Medulla oblongata (tissue), 1 donor: ENCODE measurements around the gene TFF1.

ENCODE experiments used
- DNase-seq: peaks from one replicate; pipeline ENCODE4 v3.0.0-alpha.2; 2015; ENCODE audit errors: extremely low spot score

TFF1 gene

DNA sequence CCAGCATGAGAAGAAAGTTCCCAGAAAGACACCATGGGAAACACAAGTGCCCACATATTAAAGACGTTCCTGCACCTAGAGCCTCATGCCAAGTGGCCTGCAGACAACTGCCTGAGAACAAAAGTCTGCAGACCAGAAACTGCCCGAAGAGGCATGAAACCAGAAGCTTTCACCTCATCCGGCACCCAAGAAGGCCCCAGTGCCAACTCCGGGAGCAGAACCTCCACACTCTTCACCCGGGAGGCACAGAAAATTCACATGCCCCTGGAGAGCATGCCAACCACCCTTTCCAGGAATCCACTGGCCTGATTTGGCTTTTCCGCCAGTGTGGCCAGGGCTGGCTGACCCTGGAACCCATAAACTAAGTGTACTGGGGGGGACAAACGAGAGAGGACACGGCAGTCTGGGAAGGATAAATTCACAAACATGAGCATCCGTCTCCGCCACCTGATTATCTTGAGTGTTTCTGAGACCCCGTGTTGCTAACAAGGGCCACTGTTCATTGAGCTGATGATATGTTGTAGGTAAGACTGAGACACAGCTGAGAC, 22.3 kb downstream of the TFF1 start:
- no peak for DNase-seq

DNA sequence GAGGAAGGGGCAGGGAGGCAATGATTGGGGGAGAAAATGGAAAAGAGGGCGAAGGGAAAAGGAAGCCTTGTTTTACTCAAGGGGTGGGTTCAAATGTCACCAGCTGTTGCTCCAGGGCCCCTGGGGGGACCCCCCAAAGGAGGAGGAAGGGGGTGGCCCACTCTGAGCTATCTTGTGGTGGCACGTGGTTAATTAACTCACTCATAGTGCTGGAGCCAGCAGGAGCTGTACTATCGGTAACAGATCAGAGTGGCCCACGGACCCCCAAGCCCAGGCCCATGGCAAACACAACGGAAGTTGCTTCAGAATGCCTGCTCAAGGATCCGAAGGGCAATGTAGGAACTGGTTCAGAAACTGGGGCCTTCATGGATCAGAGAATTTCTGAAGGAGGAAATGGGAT, 22.8 kb downstream of the TFF1 start:
- DNase-seq = no peak

DNA sequence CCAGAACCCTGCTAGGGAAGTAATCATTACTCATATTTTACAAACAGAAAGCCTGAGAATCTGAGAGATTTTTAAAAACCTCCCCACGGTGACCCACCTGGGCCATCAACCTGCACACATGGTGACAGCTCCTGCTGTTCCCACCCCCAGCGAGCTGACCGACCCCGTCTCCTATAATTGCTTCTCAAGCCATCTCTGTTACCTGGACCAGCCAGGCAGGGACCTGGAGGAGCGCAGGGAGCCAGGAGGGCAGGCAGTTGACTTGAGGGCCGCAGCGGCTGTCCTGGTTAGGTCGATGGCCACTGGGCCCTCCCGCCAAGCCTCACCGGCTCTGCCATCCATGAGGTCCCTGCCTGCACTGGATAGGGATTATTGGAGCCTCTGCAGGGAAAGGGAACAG, 23.2 kb downstream of the TFF1 start:
- DNase-seq = no peak

DNA sequence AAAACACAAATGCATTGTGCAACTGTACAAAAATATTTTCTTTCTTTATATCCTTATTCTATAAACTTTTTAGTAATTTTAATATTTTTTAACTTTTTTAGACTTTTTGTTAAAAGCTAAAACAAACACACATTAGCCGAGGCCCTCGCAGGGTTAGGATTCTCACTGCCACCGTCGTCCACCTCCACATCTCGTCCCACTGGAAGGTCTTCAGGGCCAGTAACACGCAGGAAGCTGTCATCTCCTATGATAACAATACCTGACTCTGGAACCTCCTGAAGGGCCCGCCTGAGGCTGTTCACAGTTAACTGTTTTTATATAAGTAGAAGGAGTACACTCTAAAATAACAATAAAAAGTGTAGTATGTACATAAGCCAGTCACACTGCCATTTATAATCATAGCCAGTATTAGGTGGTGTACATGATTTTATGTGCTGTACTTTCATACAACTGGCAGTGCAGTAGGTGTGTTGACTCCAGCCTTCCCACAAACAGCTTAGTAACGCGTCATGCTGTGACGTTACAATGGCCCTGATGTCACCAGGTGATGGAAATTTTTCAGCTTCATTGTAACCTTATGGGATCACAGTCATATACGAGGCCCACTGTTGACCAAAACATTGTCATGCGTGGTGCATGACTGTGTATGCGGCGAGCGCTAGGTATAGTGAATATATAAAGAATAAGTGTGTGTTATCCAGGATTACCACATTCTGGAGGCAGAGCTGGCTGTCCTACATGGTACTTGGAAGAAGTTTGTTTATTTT, 24.4 kb downstream of the TFF1 start:
- no peak for DNase-seq

DNA sequence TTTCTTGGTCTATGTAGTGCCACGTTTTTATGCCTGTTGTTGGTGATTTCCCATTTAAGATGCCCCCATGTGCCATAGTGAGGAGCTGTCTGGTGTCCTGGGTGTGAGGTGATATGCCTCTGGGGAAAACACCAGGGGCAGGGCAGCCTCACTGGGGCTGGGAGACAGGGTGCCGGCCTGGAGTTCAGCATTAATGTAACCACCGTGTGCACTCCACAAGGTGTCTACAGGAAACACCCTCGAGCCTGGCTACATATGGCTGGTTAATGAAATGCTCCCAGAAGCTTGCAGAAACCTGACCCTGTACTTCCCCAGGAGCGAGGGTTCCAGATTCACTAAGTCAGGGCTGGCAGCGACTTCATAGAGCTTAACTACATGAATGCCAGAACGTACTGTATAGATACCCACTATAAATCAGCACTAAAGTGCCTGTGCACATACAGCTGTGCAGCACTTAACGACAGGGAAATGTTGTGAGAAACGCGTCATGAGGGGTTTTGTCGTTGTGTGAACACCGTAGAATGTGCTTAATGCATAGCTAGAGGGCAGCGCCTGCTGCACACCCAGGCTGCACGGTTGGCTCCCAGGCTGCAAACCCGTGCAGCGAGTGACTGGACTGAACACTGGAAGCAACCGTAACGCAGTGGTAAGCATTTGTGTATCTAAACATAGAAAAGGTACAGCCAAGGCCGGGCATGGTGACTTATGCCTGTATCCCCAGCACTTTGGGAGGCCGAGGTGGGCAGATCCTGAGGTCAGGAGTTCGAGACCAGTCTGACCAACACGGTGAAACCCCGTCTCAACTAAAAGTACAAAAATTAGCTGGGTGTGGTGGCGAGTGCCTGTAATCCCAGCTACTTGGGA, 25.9 kb downstream of the TFF1 start:
- DNase-seq = no peak

DNA sequence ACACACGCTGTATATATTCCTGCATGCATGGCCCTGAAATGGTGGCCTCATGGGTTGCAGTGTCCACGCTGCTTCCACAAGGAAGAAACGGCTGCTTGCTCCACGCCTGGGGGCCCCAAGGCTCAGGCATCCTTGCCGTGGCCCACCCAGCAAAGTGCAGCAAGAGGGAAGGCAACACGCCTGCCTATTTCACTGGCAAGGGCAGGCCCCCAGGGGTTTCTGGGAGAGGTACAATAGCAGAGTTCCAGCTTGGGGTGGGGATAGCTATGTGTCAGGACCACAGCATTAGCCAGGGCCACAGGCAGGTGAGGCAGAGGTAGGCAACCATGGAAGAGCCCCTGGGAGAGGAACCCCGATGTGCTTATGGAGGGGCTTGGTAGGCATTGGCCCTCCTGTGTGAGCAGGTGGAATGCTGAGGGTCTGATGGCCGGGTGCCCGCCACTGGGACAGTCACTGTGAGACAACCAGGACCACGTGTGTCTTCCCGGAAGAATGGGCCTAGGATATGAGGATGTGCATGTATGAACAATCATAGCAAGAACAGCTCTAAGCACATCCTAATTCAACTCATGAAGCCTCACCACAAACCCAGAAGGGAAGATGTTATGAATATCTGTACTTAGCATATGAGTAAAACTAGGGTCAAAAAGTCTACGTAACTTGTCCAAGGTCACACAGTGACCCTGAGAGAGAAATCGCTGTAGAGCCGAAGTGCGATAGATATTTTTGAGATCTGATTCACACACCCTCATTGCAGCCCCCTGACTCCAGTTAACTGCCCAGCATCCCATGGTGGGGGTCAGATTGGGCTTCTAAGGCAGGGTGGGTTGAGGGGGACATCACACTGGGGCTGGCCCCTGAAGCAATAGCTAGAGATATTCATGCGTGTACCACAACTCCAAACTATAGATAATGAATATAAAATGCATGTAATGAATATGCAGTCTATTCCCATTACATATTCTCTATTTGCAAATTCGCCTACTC, 27.3 kb downstream of the TFF1 start:
- no peak for DNase-seq

DNA sequence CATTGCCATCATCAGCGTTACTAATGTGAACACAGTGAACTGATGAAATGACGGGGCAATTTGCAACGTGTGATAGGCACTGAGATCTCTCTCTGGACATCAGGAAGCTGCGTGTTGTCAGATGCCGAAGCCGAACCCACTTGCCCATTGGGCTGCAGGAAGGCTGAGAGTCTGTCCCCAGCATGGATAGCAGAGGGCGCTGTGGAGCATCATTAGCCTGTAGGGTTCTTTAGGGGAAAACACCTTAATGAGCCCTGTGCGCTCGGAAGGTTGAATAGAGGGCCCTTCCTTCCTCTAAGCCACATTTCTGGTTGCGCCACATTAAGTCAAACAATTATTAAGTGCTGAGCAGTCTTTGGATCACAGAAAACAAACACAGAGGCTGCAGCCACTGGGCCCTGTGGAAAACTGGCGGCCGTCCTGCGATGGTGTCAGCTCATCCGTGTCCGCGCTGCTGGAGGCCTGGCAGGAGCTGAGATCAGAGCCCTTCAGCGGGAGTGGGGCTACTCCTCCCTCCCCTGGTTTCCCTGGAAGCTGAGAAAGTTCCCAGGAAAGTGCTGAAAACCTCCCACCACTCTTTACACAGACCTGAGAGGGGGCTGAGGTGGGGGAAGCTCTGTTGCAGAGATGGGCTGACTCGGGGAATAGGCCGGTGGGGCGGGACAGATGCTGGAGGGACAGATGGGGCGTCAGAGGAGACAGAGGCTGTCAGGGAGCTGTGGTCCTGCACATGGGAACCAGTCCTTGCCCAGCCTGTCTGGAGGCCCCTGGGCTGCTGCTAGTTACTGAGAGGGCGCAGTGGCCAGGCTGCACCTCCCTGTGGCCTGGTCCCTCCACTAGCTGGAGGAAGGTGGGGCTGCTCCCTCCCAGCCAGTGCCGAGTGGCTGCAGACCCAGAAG, 28.3 kb downstream of the TFF1 start:
- peak; percentile 88 for DNase-seq

DNA sequence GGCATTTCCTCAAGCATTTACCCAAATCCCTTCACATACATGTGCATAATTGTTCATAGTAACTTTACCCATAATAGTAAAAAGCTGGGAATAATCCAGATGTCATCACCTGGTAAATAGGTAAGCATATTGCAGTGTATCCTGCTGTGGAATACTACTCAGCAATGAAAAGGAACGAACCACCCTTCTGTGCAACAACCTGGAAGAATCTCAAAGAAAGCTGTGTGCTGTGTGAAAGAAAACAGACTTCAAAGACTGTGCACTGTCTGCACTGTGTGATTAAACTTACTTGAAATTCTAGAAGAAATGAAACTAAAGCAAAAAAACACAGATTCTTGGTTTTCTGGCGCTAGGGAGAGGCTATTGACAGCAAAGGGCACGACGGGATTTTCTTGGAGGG, 29.1 kb downstream of the TFF1 start:
- no peak for DNase-seq

DNA sequence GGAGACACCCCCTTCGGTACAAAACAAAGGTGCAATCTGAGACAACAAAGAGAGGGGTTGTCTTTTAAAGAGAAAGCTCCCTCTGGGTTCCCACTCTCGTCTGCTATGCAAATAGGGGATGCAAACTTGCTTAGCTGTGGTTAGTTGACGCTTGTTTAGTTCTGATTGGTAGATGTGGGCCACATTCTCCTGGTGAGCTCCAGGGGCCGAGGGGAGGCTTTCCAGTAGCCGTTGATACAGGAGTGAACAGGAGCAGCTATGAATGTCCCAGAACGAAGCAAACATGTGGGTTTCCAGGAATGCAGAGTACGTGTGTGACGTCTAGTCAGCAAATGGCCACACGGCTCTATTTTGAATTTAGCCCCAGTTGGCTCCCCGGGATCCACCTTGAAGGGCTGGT, 30.3 kb downstream of the TFF1 start:
- DNase-seq = no peak

DNA sequence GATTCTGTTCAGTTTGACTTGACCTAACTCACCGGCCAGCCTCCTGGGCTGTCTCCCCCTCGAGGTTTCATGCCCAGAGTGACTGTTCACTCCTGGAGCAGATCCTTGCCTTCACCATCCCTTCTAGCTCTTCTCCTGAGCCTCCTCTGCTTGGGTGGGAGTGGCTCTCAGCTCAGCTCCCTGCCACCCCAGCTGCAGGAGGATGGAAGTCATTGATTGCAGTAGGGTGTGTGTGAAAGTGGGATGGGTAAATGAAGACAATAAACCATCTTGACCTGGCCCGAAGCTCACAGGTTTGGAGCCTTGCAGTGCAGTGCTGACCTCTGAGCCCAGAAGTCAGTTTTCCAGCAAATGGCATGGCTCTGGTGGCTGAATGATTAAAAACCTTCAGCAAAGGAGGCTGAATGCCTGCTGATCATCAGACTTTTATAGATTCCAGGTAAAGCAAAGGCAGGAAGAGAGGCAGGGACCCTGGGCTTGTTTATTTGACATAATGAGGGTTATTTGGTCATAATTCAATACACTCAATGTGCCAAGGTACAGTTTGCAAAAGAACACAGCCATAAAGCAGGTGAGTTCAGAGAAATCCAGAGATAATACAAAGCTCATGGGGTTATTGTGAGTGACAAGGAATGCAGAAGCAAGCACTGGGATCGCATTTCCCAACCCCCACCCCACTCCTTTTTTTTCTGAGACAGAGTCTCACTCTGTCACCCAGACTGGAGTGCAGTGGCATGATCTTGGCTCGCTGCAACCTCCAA, 33.6 kb downstream of the TFF1 start:
- DNase-seq = no peak

DNA sequence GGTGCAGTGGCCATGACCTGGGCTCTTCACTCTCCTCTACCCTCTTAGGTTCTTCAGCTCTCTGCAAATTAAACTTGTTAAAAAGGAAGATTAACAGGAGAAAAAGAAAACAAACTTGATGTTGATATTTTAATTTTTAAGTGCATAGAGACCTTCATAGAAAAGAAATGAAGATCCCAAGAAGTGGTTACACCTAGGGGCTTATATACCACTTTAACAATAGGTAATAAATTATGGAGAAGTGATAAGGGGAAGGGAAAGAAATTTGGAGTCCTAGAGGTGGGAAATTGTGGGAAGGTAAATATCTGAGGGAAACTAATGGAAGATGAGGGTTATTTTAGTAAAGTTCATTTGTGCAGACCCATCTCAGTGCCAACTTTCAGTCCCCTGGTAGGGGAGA, 34.7 kb downstream of the TFF1 start:
- DNase-seq = no peak

DNA sequence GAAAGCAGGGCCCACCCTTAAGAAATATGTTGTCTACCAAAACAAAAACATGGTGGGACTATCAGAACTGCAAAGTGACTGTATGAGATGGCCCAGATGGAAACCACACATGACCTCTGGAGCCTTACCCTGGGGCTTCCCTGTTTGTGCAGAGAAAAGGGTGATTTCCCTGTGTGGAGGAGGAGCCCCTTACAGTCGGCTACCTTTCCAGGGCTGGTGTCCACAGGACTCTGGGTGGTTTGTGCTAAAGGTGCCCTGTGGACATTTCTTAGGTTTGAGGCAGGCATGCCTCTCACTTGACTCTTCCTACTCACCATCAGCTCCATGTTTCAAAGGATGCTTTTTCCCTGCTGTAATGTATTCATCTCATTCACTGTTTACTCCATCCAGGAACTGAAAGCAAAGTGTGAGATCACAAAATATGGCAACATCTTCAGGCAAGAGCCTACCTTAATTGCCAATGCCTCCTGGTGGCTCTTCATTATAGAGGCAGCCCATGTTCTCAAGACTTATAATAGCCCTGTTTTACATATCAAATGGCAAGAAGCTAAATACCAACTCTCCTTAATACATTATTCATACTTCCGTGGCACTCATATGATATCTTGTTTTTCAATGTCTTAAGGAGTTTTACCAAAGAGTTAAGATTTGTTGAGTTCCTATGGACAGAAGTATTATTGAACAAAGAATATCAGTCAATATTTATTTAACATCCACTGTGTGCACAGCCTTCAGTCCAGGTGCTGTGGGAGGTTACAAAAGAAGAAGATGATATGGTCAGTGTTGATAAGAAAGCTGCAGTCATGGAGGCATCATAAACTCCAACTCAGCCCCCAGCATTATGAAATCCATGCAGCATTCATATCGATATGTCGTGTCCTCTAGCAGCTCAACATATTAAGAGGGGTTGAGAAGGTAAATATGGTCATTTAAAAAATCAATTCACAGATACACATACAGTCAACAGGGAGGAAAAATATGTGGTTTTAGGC, 35.7 kb downstream of the TFF1 start:
- no peak for DNase-seq

DNA sequence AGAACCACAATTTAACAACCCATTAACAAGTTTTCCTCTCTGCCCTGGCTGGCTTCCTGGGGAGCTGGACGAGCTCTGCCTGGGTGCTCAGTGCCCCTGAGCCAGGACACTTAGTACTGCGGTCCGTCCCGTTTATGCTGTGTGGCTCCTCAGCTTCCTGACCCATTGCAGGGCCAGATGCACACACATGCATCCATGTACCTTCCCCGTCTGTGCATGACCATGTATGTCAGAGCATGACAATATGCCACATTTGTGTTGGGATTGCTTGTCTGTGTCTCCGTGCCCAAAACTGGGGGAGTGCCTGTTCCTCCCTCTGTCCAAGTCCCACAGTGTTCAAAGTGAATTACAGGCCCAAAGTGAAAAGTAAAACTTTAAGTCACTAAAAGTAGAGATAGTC, 41.4 kb downstream of the TFF1 start:
- DNase-seq = no peak

DNA sequence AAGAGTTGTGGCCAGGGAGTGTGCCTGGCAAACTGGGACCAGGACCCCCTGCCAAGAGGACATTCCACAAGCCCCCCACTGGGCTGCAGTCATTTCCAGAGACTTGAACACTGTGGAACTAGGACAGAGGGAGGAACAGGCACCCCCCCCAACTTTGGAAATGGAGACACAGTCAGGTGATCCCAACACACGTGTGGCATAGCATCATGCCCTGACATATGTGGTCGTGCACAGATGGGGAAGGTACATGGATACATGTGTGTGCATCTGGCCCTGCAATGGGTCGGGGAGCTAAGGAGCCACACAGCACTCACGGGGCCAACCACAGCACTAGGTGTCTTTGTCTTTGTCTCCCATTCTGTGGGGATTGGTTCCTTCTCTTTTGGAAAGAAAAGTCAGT, 44.5 kb downstream of the TFF1 start:
- no peak for DNase-seq

DNA sequence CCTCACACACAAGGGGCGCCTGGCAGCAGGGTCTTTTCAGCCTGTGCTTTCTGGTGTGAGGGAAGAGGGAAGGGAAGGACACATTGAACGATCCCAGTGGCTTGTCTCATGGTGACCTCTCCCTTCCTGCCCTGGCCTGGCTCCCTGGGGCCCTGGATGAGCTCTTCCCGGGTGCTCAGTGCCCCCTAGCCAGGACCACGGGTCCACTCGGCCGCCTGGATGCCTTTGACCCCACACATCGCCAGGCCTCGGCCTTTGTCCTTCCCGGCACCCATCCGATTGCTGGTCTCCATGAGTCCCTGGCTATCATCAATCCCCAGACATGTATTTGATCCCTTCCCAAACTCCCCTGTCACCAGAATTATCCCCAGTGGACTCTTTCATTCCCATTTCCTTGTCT, 45.1 kb downstream of the TFF1 start:
- no peak for DNase-seq

DNA sequence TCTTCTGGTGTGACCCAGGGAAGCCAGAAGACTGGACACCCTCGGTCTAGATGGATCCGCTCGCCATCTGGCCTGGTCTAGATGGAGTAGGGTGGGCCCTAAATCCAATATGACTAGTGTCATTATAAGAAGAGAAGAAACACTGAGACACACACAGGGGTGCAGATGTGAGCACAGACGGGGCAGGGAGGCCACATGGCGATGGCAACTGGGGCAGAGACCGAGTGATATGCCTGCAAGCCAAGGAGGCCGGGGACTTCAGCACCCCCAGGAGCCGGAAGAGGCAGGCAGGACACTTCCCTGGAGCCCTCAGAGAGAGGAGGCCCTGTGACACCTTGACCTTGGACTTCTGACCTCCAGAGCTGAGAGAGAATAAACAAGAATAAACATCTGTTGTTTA, 45.5 kb downstream of the TFF1 start:
- no peak for DNase-seq

DNA sequence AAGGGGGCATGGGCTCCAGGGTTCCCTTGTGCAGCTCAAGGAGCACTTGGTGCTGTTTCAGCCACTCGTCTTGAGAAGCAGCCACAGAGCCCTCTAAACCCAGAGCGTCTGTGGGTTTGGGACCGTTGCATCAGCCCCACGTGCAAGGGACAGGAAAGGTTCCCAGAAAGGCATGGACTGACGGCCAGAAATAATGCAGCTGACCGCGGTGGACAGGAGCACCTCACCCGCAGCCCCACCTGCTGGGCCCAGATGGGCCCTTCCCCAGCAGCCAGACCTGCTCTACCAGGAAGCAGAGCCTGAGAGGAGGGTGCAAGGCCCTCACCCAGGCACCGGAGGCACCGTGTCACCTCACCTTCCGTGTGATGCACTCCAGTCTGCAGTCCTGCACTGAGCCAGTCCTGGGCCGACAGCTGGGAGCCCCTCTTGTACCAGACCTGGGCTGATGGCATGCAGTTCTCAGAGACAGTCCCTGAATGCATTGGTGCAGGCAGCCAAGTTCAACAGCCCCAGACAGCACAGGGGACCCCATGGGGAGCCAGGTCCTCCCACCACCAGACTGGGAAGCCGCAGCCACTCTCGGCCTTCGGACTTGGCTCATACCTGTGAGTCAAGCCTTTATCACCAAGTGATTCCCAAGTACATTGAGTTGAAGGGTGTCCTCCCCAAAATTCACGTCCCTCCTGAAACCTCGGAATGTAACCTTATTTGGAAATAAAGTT, 46.3 kb downstream of the TFF1 start:
- no peak for DNase-seq

DNA sequence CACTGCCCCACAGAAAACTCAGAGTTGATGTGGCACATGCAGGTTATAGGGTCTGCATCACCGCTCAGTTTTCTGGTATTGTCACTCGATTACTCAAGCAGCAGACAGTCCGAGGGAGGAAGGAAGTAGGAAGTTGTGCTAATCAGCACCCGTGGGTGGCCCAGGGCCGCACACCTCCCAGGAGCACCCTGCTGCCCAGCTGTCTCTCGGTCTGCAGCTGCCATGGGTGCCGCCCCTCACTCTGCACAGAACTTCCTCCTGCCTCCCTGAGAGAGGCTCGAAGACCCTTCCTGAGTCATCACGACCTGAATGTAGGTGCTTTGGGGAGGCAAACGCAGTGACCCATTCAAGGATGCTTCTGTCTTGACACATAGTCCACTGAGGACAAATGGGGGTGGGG, 47.0 kb downstream of the TFF1 start:
- no peak for DNase-seq
